HG03159 (cell line): Measurements from ENCODE around the gene ITIH3.

Source experiments
- ATAC-seq: cut with Tn5 transposase; IDR thresholded peaks from one replicate; pipeline ENCODE4 v1.9.1; 2021; ENCODE audit warnings: mild to moderate bottlenecking, moderate library complexity; ENCODE audit not compliant: unreplicated experiment

The ITIH3 gene

GRCh38 chr3:52792961-52793695 is 1.5 kb upstream of the ITIH3 start:
- no peak for ATAC-seq

GRCh38 chr3:52793702-52794611 is 639 bp upstream of the ITIH3 start:
- no peak for ATAC-seq

- no peak for ATAC-seq
These were observed 803 bp downstream of the ITIH3 start for GRCh38 chr3:52795298-52795900.

- no peak for ATAC-seq
These were observed 1.8 kb downstream of the ITIH3 start for GRCh38 chr3:52796411-52796810.

GRCh38 chr3:52798376-52798977 is 3.9 kb downstream of the ITIH3 start:
- ATAC-seq = no peak

GRCh38 chr3:52798978-52799476 is 4.4 kb downstream of the ITIH3 start:
- no peak for ATAC-seq

GRCh38 chr3:52800079-52800478 is 5.5 kb downstream of the ITIH3 start:
- no peak for ATAC-seq

GRCh38 chr3:52801839-52802238 is 7.2 kb downstream of the ITIH3 start:
- ATAC-seq = no peak

GRCh38 chr3:52805270-52806039 is 10.9 kb downstream of the ITIH3 start:
- no peak for ATAC-seq

- no peak for ATAC-seq
These were observed 14.6 kb downstream of the ITIH3 start for GRCh38 chr3:52809149-52809548.

- no peak for ATAC-seq
These were observed 15.2 kb downstream of the ITIH3 start for GRCh38 chr3:52809662-52810377.

GRCh38 chr3:52810923-52811322 is 16.3 kb downstream of the ITIH3 start:
- ATAC-seq = no peak

- ATAC-seq = no peak
These were observed 16.9 kb downstream of the ITIH3 start for GRCh38 chr3:52811452-52812011.

- ATAC-seq = no peak
These were observed 19.2 kb downstream of the ITIH3 start for GRCh38 chr3:52813810-52814209.

- ATAC-seq = no peak
These were observed 21.6 kb downstream of the ITIH3 start for GRCh38 chr3:52816199-52816598.

- no peak for ATAC-seq
These were observed 22.1 kb downstream of the ITIH3 start for GRCh38 chr3:52816654-52817053.

GRCh38 chr3:52817221-52817620 is 22.6 kb downstream of the ITIH3 start:
- no peak for ATAC-seq

GRCh38 chr3:52817860-52818259 is 23.3 kb downstream of the ITIH3 start:
- no peak for ATAC-seq

GRCh38 chr3:52819936-52820335 is 25.3 kb downstream of the ITIH3 start:
- no peak for ATAC-seq
